ENCODE measurements around the gene EXOC3.

- TF ChIP-seq, protein P1, sequence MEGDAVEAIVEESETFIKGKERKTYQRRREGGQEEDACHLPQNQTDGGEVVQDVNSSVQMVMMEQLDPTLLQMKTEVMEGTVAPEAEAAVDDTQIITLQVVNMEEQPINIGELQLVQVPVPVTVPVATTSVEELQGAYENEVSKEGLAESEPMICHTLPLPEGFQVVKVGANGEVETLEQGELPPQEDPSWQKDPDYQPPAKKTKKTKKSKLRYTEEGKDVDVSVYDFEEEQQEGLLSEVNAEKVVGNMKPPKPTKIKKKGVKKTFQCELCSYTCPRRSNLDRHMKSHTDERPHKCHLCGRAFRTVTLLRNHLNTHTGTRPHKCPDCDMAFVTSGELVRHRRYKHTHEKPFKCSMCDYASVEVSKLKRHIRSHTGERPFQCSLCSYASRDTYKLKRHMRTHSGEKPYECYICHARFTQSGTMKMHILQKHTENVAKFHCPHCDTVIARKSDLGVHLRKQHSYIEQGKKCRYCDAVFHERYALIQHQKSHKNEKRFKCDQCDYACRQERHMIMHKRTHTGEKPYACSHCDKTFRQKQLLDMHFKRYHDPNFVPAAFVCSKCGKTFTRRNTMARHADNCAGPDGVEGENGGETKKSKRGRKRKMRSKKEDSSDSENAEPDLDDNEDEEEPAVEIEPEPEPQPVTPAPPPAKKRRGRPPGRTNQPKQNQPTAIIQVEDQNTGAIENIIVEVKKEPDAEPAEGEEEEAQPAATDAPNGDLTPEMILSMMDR (IDR thresholded peaks at IDR 0.05 in 2 of 3, conservative IDR thresholded peaks at IDR 0.05 in 1 of 3; ENCODE audit: borderline replicate concordance in 1 of 3, insufficient read depth in 1 of 3, low read depth in 2 of 3, low read length in 2 of 3), result no peak
- TF ChIP-seq, protein P2, sequence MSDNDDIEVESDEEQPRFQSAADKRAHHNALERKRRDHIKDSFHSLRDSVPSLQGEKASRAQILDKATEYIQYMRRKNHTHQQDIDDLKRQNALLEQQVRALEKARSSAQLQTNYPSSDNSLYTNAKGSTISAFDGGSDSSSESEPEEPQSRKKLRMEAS (IDR thresholded peaks at IDR 0.05), result no peak
- TF ChIP-seq EZH2 (IDR thresholded peaks at IDR 0.05) (no peak), JUND (IDR thresholded peaks at IDR 0.05) (no peak), ELF1 (IDR thresholded peaks at IDR 0.05; ENCODE audit: borderline replicate concordance, low read depth) (no peak), RAD21 (IDR thresholded peaks at IDR 0.05; ENCODE audit: low read depth) (no peak), REST (IDR thresholded peaks at IDR 0.05; ENCODE audit: low read depth) (no peak), ZNF274 (IDR thresholded peaks at IDR 0.05; ENCODE audit: low read depth, low read length) (no peak), TCF7L2 (IDR thresholded peaks at IDR 0.05; ENCODE audit: borderline replicate concordance, extremely low read depth, insufficient read depth, insufficient read length) (no peak), FOSL1 (IDR thresholded peaks at IDR 0.05; ENCODE audit: low read depth) (no peak), POLR2AphosphoS5 (IDR thresholded peaks at IDR 0.05; ENCODE audit: low read depth, low read length) (no peak)
Observed at GRCh38 chr5:454936-455335, 12.0 kb downstream of the EXOC3 start.
